GM18907 (cell line): ENCODE results near the gene PTF1A.
"Not testable (repeated sequence)": the region's sequence is repeated elsewhere in the genome, so short reads cannot be mapped to it uniquely, and the experiment has no call there.

Source experiments
- ATAC-seq: cut with Tn5 transposase; IDR thresholded peaks from one replicate; pipeline ENCODE4 v1.9.1; 2021; ENCODE audit warnings: mild to moderate bottlenecking, moderate library complexity; ENCODE audit not compliant: unreplicated experiment

PTF1A gene

DNA sequence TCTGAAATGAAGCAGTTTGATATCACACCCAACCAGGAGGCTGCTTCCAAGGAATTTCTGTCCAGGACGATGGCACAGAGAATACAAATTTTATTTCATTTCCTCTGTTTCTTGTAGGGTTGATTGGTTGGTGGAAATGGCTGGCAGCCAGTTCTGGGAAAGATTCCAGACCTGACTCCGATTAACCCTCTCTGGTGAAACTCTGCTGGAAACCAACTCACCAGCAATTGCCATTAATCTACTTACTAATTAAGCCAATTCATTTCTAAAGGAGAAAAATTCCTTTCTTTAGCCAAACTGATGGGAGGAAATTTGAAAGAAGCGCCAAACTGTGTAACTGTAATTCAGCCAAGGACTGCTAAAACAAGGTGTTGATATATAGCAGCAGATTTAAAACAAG is 10.7 kb downstream of the PTF1A start:
- no peak for ATAC-seq

DNA sequence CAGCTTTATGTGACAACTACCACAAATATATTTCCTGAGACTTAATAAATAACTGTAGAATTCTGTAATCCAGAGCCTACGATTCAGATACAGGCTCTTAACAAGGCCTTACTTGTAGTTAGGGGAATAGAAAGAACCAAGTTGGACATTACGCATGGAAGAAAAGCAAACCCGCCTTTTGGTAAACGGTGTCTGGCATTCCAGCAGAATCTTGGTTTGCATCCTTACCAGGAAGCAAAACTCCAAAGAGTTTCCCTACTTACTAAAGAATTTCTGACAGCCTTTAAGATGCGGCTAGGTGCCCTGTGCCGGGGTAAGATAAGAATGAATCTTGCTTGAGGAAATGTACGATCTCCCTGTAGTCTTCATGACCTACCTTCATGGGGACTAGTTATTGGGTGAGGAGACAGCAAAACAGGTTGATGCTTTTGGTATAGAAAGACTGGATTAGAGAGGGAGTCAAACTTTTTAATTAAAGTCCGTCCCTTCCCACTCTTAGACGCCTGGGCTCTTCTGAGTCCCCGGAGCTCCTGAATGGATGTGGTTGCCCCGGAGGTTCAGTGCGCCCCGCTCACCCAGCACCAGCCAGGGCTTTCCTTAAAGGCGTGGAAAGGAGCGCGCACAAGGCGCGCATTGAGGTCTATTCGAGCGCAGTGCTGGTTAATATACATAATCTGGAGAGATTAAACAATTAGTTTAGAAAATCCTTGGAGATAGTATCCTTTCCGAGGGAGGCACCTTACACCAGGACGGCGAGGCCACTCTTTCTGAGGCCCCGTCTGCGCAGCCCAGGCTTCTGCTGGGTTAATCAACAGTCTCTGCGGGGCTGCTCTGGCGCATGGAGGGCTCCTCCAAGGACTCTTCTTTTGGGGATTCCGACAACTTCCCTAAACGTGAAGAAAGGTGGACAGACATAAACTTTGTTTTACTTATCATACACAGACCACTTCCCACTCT is 11.5 kb downstream of the PTF1A start:
- ATAC-seq: no peak

GRCh38 chr10:23204773-23205172 is 12.7 kb downstream of the PTF1A start:
- ATAC-seq: no peak

- ATAC-seq: no peak
Measured at GRCh38 chr10:23205972-23206642, 14.0 kb downstream of the PTF1A start.

DNA sequence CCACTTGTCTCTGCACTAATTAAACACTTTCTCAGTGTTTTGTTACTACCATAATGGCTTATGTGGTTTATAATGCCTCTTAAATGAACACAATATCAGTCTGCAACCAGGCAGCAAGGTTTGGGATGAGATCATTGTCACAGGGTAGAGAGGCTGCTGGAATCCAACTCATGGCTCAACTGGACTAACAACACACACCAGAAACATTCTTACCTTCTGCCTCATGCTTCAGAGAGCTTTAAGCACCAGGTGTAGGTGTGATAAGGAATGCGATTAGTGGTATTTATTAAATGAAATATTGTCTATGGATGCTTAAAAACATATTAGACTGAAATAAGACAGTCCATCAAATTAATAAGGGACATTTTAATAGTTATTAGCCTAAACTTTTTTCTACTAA is 25.4 kb downstream of the PTF1A start:
- ATAC-seq: no peak

- no peak for ATAC-seq
Measured at GRCh38 chr10:23230582-23230981, 38.5 kb downstream of the PTF1A start.

DNA sequence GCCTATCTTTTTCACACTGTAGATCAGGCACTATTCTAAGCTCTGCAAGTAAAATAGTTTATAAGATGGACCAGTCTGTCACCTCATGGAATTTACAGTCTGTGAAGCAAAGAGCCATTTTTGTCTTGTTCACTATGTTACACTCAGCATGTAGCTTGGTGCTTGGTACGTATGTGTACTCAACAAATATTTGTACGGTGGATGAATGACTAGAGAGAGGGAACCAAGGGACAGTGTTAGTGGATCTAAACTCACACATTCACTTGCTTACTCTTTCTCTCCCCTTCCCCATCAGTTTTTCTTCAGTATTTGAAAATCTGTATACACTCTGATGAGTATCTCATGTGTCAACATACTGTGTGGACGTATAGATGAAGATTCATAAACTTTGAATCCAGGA is 45.9 kb downstream of the PTF1A start:
- no peak for ATAC-seq

DNA sequence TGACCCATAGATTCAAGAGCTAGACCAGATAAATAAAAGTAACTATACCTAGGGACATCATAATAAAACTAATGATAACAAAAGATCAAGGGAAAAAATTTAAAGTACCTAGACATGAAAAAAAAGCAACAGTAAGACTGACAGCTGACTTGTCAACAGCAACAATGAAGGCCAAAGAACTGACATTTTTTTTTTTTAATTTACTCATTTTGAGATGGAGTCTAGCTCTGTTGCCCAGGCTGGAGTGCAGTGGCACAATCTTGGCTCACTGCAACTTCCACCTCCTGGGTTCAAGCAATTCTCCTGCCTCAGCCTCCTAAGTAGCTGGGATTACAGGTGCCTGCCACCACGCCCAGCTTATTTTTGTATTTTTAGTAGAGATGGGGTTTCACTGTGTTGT is 49.7 kb downstream of the PTF1A start:
- ATAC-seq: not testable (repeated sequence)
